GM21529 (cell line): ENCODE results near the gene NOL4L.

ENCODE experiments used
- ATAC-seq: cut with Tn5 transposase; IDR thresholded peaks from one replicate; pipeline ENCODE4 v1.9.1; 2021; ENCODE audit not compliant: unreplicated experiment

NOL4L gene

DNA sequence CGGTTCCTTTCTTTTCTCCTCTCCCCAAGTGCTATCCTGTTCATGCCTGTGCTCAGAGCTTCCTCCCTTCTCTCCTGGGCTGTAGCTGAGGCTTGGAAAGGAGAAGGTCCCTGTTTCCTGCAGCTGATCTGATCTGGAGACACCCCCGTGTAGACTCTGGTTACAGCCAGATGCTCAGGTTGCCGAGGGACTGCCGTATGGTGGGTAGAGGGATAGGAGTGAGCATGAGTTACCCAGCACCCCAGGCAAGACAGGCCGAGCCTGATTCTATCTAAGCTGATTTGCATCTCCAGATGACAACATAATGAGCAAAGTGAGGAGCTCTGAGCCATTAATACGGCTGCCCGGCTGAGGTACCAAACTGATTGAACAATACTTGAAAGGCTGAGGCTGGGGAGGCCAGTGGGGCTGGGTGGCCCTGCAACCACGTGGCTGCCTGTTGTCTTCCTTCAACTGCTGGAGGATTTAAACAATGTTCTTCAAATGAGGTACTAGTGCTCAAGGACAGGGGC lies 135.2 kb downstream of the NOL4L start:
- no peak for ATAC-seq

DNA sequence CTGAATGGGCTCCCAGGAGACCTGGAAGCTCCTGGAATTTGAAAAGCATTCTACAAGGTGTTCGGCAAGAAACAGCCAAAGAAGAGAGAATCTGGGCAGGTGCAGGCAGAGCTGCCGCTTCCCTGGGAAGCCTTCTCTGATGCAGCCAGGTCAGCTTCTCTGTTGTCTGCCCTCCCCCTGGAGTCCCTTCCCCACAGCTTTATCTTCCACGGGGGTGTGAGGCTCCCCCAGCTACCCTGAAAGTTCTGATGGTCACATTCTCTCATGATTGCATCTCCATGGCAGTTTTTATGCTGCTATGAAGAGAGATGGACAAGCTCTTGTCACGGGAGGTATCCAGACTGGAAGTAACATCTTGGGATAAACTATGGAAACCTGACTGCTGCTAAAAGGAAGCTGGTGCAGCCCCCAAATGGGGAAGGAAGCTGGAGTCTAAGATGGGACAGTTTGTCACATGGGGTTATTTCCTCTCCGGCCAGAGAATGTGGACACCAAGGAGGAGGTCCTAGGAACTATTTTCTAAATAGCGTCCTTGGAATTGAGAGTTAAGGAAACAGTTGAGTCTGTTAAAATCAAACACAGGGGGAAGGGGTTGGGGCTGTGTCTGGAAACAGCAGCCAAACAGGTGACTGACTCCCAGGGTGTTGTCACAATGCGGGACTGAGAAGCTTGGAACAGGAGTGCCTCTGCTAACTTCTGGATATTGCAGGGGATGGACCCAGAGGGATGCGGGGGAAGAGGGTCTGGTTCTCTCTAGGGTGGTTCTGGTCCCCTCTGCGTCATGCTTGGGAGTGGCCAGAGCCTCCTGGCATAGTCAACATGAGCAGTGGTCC lies 135.9 kb downstream of the NOL4L start:
- no peak for ATAC-seq

DNA sequence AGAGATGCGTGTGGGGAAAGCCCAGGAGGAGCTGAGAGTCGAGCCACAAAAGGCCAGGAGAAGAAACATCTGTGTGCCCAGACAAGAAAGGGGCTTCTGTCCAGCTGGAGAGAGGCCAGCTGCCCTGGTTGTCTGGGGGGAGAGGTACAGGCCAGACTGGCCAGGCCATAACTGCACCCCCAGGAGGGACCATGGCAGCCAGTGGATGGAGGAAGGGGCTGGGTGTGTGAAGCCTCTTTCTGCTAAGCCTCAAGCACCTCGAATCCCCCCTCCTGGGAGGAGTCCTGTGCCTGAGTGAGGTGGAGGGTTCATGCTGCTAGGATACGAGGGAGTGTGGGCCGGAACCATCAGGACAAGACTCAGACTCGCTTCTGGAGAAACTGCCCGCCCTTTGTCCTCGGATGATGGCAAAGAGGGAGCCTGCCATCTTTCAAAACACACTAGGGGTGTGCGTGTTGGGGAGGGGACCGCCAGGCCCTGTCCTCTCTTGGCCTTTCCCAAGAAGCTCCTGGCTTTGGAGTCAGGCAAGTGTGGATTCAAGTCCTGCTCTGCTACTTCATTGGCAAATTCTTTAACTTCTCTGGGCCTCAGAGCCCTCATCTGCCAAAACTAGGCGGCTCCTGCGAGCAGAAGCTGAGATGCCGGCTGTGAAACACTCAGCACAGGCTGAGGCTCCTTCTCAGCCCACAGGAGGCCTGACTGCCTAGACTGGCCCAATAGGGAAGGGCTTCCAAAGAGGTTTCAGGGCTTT lies 136.7 kb downstream of the NOL4L start:
- ATAC-seq = no peak

DNA sequence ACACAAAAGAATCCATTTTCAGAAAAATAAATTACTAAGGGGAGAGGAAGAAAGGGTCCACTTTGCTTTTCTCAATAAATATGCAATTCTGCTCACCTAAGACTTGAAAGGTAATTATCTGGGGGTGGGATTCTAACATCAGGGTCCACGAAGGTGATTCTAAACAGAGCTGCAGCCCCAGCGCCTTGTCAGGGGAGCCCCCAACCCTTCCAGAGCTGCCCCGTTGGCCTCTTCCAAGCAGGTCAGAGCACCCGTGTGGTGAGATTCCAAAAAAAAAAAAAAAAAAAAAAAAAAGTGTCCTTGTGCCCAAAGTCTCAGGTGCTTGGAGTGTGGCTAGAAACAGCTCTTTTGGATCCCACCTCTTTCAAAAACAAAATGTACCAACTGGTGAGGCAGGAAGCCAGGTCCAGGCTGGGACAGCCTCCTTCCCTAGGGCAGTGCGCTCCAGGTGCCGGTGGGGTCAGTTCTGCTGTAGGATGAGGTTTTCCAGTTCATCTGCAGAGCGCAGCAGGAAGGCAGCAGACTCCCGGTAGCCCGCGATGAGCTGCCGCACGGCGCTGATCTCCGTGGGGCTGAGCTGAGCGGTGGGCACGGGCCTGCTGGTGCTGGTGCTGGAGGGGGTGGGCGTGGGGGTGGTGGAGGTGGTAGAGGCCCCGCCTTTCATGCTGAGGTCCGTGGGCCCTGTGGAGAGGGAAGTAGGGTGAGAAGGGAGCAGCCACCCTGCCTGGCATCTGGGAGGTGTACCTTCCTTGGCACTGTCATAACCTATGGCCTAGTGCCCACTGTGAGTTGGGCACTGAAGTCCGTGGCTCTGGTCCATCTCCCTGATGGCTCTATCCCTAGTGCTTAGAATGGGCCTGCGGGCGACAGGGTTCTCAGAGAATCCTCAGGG lies 137.8 kb downstream of the NOL4L start:
- ATAC-seq = no peak

DNA sequence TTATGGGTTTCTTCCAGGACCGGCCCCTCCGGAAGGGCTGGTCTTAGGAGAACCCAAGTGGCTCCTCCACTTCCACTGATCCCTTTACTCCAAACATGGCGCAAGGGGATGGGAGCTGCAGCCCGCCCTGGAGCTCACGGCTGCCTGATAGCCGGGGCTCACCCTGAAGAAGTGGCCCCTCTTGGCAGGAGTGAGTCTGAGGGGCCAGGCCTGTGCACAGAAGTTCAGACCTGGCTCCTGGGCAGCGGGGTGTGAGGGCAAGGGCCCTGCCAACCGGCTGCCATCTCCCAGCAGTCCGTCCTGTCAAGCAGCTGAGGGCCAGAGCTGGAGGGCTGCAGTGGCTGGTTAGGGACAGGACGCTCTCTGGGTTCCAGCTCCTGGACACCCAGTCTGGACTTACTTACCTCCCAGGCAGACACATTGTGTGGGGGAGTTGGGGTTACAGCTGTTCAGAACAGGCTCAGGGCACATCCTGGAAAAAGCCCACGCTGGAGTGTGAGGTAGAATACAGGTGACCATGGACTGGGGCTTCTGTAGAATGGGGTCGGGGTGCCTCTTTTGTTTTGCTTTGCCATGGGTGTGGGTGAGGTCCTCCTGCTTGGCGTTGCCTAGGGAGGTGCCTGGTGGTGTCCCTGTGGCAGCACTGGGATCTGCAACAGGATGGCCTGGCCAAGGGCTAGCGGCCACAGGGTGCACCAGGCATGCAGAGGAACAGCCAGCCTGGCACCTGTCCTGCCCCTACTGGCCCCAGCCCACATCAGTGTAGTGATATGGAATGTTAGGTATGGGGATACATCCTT lies 138.6 kb downstream of the NOL4L start:
- ATAC-seq = no peak

DNA sequence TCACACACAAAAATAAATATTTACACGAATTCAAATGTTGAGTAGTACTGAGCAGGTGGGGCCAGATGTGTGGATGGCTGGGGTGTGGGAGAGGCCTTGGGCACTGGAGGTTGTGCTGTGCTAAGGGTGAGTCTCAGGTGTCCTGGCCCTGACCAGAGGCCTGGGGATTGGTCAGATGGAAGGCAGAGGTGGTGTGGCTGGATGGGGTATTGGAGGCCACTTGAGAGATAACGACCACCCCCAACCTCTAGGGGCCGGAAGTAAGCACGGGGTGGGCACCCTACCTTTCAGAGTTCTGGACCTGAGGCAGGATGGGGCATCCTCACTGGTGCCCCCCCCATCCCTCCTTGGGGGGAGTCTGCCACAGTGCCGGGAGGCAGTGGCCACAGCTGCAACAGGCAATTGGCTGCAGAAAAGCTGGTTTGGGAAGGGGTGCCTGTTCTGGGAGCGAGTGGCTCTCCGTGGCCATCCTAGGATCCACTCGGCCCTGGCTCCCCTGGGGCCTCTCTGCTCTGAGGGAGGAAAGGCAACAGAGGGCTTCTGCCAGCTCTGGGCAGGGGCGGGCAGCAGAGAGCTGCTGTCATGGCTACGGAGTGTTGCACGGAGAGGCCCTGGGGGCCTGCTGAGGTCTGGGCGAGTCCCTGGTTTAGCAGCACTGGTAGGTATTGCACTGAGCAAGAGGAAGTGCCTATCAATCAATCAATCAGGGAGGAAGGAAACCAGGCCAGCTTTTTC lies 139.4 kb downstream of the NOL4L start:
- ATAC-seq = no peak

DNA sequence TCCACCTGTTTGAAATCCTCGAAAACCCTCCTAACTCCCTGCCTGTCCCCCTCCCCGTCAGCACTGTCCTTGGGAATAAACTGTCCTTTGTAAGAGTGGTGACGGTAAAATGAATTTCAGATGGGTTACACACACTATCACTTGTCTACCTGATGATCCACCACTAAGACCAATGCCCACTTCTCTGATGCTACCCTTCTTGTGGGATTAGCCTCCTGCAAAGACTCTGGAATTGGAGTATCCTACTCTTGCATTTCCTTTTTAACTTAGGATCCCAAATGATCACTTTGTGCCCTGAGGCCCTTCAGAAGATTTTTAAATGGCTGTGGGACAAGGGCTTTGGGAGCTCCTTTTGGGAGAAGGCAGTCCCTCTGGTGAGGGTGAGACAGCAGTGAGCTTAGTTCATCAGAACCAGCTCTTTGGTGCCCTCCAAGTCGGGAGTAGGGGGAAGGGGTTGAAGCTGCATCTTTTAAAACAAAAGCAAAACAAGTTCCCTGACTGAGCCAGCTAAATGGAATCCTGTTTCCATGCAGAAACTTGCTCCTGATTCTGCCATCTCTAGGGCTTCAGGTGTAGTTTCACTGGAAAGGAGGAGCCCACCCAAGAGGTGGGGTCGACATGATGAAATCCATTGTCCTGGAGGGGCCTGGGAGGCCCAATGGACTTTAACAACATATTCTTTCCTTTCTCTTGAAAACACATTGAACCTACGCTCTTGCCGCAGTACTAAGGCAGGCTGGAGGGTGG lies 140.5 kb downstream of the NOL4L start:
- ATAC-seq = no peak

DNA sequence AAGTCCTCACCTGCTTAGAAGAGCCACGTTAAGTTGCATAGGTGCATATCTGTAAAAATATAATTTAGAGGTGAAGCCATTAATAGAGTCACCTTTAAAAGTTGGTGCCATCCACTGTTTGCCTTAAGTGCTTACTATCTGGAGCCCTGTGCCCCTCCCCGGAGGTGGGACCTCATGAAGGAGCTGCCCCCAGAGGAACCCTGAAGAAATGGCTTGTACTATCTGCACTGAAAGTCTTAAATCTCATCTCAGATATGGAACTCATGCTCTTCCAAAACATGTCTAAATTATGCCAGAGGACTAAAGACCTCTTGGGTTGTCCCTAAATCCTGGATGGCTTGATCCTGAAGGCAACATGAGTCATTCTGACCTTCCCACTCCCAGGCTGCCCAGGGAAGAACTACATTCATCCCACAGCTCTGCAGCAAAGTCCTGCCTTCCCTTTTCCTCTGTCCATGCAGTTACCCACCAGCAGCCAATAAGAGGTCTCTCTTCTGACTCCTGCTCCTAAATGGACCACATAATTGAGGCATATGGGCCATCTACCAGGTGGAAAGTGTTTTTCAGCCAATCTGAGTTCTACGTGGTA lies 141.7 kb downstream of the NOL4L start:
- no peak for ATAC-seq

DNA sequence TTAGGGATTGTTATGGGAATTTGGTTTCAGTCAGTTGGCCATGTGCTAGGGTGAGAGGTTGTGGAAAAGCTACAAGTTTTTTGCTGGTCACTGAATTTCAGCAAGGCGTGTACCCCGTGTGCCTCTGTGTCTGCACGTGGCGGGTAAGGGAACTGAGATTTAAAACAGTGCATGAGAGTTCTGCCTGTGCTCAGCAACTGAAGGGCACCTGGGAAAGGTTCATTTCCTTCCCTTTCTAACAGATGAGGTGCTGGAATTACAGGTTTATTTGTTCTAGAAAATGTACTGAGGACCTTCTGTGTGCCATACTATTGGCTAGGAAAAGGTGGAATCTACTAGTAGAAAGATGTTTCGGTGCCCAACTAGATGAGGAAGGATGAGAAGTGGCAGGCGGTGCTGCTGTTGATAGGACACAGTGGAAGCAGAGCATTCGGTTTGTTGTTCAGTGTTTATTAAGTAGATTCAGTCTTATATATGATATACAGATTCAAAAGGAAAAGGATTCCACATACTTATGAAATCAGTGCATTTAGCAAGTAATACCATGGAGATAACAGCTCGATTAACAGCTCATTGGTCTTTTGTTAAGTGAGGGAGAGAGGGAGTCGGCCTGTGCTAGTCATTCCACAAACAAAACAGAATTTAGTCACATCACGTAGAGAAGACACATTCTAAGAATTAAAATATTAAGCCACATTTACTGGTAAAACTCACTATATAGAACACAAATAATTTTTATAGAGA lies 142.3 kb downstream of the NOL4L start:
- no peak for ATAC-seq

DNA sequence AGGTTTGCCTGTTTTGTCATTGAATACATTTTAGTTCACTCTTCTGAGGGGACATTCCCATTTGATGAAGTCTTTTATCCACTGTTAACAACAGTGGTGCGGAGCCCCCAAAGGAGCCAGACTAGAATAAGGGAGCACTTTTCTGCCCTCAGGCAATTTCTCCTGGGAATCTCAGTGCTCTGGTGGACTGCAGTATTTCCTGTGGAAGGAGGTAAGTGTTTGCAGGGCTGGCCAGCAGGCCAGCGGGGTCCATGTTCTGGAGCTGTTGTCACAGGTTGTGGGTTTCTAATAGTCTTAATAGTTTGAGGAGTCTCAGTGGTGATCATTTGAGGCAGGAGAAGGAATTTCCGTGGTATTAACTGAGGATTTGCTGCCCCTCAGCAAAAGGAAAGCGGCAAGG lies 143.5 kb downstream of the NOL4L start:
- ATAC-seq = no peak

DNA sequence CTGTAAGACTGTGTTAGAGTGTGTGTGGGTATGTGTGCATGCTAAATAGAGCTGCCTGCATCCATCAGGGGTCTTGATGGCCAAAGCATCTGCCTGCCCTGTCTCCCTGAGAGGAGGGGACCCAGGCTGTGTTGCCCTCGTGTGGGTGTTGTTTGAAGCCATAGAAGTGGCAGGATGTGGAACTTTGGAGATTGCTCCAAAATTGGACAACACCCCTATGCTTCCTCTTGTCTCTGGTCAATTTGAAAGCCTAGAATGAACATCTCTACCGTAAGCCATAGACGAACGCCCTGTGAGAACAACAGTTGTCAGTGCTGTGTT lies 144.4 kb downstream of the NOL4L start:
- no peak for ATAC-seq

DNA sequence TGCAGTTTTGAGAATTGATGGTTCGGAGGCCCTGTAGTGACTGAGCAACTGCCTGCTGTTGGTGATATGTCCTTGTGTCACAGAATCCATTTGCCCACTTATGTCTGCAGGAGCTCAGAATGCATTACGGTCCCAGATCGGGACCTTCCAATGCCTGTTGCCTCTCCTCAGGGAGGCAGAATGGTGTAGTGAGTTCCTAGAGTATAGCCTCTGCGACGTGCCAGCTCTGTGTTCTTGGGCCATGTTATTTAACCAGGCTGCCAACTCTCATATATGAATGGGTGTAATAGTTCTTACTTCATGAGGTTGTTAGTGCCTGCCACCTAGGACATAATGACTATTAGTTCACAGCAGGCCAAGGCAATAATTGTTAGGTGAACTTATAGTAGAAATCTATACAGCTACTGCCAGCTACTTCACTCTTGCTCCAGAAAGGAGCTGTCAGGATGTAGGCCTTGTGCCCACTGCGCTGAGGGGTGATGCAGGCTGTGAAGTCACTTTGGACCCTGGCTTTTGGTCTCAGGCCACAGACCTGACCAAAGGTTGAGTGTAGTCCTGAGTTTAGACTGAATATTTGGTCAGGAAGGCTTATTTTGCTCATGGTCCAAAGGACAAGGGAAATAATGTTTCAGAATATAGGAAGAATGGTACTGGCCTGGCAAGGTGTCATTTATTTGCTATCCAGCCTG lies 144.9 kb downstream of the NOL4L start:
- no peak for ATAC-seq

DNA sequence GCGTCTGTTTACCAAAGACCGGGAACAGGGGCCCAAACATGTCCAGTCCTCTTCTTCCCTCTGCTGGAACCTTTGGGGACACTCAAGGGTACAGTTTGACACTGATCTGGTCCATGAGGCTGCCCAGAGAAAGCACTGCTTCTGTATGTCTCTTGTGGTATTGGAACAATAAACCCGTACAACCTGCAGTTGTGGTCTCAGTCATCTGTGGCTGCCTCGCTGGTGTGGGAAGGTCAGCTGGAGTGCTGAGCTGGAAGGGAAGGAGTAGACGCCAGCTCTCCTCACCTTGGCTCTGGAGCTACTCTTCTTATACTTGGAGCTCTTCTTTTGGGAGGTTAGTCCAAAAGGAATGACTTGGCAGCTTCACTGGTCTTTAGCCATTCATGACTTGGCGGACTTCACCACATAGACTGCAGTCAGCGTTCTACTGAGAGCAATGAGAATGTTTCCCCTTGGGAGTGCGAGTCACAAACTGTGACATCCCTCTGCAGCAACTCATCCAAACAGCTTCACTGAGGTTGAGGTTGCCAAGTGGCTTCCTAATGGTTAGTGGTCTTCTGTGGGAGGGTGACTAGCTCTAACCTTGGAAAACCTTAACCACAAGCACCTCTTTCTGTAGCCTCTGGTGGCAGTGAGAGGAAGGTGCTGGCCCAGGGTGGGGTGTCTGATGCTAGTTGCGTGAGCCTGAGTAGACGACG lies 145.9 kb downstream of the NOL4L start:
- ATAC-seq = no peak

DNA sequence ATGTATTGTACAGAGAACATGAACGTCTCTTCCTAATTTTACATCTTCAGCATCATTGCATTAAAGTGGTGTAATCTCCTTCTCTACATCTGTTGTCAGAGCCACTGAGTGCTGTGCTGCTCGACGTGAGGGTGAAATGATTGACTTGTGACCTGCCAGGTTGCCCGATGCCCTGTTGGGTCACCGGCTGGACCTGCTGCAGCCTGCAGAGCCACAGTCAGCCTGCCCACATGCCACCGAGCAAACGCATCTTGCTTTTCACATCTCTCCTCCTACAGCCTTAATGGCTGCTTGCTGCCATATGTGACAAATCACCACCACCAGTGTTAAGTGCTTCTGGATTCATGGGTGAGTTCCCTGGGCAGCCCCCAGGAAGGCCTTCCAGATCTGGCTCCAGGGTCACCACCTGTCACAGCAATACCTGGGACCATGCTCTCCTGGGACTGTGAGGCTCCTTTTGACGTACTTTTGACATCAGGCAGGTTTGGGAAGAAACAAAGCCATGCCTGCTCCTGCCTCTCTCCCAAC lies 146.7 kb downstream of the NOL4L start:
- ATAC-seq = no peak

DNA sequence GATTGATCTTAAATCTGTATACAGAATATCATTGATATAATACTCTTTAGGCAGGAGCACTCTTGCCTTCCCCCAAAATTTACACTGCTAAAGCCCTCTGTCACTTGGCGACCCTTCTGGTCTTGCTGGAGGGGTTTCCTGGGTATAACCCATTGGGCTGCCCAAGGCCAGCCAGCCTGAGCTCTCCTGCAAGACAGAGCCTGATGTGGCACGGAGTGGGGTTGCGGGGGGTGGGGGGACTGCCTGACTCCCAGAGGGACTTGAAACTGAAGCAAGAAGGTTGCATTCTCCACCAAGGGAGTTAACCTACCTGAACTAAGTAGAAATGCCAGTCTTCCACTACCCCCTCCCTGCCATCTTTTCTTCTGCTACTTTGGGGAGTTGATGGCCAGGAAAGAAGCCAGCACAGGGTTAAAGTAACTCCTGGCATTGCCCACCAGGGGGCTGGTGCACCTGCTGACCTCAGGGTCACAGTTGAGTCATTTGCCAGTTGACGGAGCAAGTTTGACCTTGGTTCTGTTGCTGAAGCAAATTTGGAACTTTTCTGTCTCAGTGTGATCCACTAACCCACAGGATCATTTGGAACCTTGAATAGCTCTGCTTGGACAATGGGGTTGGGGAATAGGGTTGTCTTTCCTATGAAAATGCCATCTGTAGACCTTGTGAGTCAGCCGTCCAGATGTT lies 147.6 kb downstream of the NOL4L start:
- ATAC-seq = no peak

DNA sequence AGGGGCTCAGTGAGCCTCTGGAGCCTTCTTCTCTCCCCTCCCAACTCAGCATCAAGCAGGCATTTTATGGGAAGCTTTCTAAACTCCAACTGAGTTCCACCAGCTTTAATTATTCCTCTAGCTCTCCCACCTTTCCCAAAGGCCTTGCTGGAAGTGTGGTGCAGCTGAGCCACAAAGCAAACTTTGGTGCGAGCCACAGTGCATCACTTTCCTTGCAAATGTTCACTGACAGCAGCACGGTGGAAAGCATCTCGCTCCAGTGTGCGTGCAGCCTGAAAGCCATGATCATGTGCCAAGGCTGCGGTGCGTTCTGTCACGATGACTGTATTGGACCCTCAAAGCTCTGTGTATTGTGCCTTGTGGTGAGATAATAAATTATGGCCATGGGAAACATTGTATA lies 148.2 kb downstream of the NOL4L start:
- ATAC-seq = no peak
